ENCODE data around the gene OR10AD1. TPM values are rescaled to one million over a fixed set of nuclear protein-coding genes. Genes with fewer than 3 reads are reported as not detected.

Gene OR10AD1
- total and polyA plus RNA-seq, 10 of the 15 experiments (the other 5 are each of a cell fraction or from before 2014, with no cell fraction given), result 0.04 to 0.12 TPM; not detected in 8

DNA sequence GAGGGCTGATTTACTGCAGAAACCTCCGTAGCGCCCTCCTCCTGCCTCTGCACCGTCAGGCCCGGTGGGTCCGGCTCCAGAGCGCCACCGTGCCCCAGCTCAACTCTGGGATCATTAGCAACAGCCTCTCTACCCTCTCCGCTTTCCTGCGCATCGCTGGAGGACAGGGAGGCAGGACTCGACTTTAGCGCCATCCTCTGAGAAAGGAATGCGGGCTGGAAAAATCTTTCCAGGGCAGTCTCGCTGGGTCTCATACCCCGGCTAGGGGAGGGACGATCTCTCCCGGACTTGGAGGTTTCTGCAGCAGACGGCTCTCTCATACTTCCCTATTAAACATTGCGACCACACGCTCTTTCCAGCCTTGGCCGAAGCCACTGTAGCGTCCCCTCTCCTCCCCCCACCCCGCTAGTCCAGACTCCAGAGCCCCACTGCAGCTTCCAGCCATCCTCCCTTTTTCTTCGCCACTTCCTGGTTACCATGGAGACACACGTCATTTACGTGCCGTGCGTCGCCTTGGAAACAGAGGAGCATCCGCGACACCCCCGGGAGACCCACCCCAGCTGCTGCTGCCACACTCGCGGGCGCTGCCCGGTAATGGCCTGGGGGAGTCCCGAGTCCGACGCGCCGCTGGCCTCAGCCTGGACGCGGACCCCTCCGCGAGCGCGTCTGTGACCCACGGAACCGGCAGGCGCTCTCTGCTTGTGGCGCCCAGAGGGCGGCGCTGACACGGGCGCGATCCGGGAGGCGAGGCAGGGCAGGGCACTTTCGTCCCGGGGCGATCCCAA lies 19.8 kb downstream of the OR10AD1 start, which contains the start of gene CCDC184 (continued):
- TF ChIP-seq, protein P1, sequence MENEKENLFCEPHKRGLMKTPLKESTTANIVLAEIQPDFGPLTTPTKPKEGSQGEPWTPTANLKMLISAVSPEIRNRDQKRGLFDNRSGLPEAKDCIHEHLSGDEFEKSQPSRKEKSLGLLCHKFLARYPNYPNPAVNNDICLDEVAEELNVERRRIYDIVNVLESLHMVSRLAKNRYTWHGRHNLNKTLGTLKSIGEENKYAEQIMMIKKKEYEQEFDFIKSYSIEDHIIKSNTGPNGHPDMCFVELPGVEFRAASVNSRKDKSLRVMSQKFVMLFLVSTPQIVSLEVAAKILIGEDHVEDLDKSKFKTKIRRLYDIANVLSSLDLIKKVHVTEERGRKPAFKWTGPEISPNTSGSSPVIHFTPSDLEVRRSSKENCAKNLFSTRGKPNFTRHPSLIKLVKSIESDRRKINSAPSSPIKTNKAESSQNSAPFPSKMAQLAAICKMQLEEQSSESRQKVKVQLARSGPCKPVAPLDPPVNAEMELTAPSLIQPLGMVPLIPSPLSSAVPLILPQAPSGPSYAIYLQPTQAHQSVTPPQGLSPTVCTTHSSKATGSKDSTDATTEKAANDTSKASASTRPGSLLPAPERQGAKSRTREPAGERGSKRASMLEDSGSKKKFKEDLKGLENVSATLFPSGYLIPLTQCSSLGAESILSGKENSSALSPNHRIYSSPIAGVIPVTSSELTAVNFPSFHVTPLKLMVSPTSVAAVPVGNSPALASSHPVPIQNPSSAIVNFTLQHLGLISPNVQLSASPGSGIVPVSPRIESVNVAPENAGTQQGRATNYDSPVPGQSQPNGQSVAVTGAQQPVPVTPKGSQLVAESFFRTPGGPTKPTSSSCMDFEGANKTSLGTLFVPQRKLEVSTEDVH (IDR thresholded peaks at IDR 0.05; ENCODE audit: low read depth, partially characterized antibody), result no peak
- TF ChIP-seq CBX3 (IDR thresholded peaks at IDR 0.05; ENCODE audit: borderline replicate concordance, low read depth) (no peak), CREB1 (IDR thresholded peaks at IDR 0.05; ENCODE audit: low read depth) (peak; percentile 72), CHD2 (IDR thresholded peaks at IDR 0.05; ENCODE audit: borderline replicate concordance, low read depth, low read length) (no peak), TCF12 (IDR thresholded peaks at IDR 0.05; ENCODE audit: low read depth, low read length) (peak; percentile 44; the same call in 1 of the 2 replicates), IKZF2 (IDR thresholded peaks at IDR 0.05) (0 out of 4 replicates have a peak, but pooled peaks of 1 of the 2 experiments have one; percentile 24), GABPA (IDR thresholded peaks at IDR 0.05; ENCODE audit: low read depth) (no peak), TARDBP (IDR thresholded peaks at IDR 0.05; ENCODE audit: borderline replicate concordance) (0 out of 2 replicates have a peak, but pooled peaks have one; percentile 38), MXI1 (IDR thresholded peaks at IDR 0.05; ENCODE audit: low read depth, low read length) (peak; percentile 67; the same call in 1 of the 2 replicates), SMC3 (IDR thresholded peaks at IDR 0.05; ENCODE audit: borderline replicate concordance, low read length) (no peak), PAX5 (IDR thresholded peaks at IDR 0.05; ENCODE audit: borderline replicate concordance, low read depth, low read length) (no peak), NR2C1 (IDR thresholded peaks at IDR 0.05) (no peak), BMI1 (IDR thresholded peaks at IDR 0.05; ENCODE audit: borderline replicate concordance) (peak; percentile 98), MEF2A (IDR thresholded peaks at IDR 0.05; ENCODE audit: insufficient read depth, low read depth, low read length) (no peak)
- TF ChIP-seq, protein P2, sequence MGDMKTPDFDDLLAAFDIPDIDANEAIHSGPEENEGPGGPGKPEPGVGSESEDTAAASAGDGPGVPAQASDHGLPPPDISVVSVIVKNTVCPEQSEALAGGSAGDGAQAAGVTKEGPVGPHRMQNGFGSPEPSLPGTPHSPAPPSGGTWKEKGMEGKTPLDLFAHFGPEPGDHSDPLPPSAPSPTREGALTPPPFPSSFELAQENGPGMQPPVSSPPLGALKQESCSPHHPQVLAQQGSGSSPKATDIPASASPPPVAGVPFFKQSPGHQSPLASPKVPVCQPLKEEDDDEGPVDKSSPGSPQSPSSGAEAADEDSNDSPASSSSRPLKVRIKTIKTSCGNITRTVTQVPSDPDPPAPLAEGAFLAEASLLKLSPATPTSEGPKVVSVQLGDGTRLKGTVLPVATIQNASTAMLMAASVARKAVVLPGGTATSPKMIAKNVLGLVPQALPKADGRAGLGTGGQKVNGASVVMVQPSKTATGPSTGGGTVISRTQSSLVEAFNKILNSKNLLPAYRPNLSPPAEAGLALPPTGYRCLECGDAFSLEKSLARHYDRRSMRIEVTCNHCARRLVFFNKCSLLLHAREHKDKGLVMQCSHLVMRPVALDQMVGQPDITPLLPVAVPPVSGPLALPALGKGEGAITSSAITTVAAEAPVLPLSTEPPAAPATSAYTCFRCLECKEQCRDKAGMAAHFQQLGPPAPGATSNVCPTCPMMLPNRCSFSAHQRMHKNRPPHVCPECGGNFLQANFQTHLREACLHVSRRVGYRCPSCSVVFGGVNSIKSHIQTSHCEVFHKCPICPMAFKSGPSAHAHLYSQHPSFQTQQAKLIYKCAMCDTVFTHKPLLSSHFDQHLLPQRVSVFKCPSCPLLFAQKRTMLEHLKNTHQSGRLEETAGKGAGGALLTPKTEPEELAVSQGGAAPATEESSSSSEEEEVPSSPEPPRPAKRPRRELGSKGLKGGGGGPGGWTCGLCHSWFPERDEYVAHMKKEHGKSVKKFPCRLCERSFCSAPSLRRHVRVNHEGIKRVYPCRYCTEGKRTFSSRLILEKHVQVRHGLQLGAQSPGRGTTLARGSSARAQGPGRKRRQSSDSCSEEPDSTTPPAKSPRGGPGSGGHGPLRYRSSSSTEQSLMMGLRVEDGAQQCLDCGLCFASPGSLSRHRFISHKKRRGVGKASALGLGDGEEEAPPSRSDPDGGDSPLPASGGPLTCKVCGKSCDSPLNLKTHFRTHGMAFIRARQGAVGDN (IDR thresholded peaks at IDR 0.05), result no peak
- TF ChIP-seq, protein P3, sequence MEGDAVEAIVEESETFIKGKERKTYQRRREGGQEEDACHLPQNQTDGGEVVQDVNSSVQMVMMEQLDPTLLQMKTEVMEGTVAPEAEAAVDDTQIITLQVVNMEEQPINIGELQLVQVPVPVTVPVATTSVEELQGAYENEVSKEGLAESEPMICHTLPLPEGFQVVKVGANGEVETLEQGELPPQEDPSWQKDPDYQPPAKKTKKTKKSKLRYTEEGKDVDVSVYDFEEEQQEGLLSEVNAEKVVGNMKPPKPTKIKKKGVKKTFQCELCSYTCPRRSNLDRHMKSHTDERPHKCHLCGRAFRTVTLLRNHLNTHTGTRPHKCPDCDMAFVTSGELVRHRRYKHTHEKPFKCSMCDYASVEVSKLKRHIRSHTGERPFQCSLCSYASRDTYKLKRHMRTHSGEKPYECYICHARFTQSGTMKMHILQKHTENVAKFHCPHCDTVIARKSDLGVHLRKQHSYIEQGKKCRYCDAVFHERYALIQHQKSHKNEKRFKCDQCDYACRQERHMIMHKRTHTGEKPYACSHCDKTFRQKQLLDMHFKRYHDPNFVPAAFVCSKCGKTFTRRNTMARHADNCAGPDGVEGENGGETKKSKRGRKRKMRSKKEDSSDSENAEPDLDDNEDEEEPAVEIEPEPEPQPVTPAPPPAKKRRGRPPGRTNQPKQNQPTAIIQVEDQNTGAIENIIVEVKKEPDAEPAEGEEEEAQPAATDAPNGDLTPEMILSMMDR (IDR thresholded peaks at IDR 0.05 in 2 of 3, conservative IDR thresholded peaks at IDR 0.05 in 1 of 3; ENCODE audit: control insufficient read depth in 2 of 3, extremely low read depth in 1 of 3, insufficient read depth in 1 of 3, low read depth in 3 of 3, low read length in 3 of 3), result peak; percentile 27 to 39 (median 37); a peak in 4 of 6 replicates
- TF ChIP-seq, protein P4, sequence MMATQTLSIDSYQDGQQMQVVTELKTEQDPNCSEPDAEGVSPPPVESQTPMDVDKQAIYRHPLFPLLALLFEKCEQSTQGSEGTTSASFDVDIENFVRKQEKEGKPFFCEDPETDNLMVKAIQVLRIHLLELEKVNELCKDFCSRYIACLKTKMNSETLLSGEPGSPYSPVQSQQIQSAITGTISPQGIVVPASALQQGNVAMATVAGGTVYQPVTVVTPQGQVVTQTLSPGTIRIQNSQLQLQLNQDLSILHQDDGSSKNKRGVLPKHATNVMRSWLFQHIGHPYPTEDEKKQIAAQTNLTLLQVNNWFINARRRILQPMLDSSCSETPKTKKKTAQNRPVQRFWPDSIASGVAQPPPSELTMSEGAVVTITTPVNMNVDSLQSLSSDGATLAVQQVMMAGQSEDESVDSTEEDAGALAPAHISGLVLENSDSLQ (IDR thresholded peaks at IDR 0.05), result peak; percentile 84
- TF ChIP-seq, protein P5, sequence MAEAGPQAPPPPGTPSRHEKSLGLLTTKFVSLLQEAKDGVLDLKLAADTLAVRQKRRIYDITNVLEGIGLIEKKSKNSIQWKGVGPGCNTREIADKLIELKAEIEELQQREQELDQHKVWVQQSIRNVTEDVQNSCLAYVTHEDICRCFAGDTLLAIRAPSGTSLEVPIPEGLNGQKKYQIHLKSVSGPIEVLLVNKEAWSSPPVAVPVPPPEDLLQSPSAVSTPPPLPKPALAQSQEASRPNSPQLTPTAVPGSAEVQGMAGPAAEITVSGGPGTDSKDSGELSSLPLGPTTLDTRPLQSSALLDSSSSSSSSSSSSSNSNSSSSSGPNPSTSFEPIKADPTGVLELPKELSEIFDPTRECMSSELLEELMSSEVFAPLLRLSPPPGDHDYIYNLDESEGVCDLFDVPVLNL (IDR thresholded peaks at IDR 0.05; ENCODE audit: low read depth, low read length), result no peak
